GM18907 (cell line): Measurements from ENCODE around the gene SLAMF1.
"Not testable (repeated sequence)": the region's sequence is repeated elsewhere in the genome, so short reads cannot be mapped to it uniquely, and the experiment has no call there.

Experiments
- ATAC-seq: cut with Tn5 transposase; IDR thresholded peaks from one replicate; pipeline ENCODE4 v1.9.1; 2021; ENCODE audit warnings: mild to moderate bottlenecking, moderate library complexity; ENCODE audit not compliant: unreplicated experiment

The SLAMF1 gene

GRCh38 chr1:160665330-160666078, 18.7 kb upstream of the SLAMF1 start:
- no peak for ATAC-seq

- ATAC-seq = peak; percentile 72
Measured at GRCh38 chr1:160664573-160665051, 17.8 kb upstream of the SLAMF1 start.

GRCh38 chr1:160662910-160663309, 16.1 kb upstream of the SLAMF1 start:
- no peak for ATAC-seq

GRCh38 chr1:160659566-160659965, 12.7 kb upstream of the SLAMF1 start:
- no peak for ATAC-seq

- ATAC-seq = no peak
Measured at GRCh38 chr1:160658814-160659193, 12.0 kb upstream of the SLAMF1 start.

GRCh38 chr1:160658162-160658813, 11.4 kb upstream of the SLAMF1 start:
- no peak for ATAC-seq

GRCh38 chr1:160657250-160657781, 10.5 kb upstream of the SLAMF1 start:
- ATAC-seq = no peak

- no peak for ATAC-seq
Measured at GRCh38 chr1:160656737-160657136, 9.9 kb upstream of the SLAMF1 start.

GRCh38 chr1:160653620-160654016, 6.8 kb upstream of the SLAMF1 start:
- ATAC-seq = no peak

- no peak for ATAC-seq
Measured at GRCh38 chr1:160652924-160653619, 6.2 kb upstream of the SLAMF1 start.

- ATAC-seq = not testable (repeated sequence)
Measured at GRCh38 chr1:160652065-160652641, 5.3 kb upstream of the SLAMF1 start.

- ATAC-seq = no peak
Measured at GRCh38 chr1:160651433-160652064, 4.7 kb upstream of the SLAMF1 start.

- peak; percentile 9 for ATAC-seq
Measured at GRCh38 chr1:160647329-160647720, 481 bp upstream of the SLAMF1 start.

- ATAC-seq = no peak
Measured at GRCh38 chr1:160646180-160646579, 664 bp downstream of the SLAMF1 start.

- no peak for ATAC-seq
Measured at GRCh38 chr1:160645386-160646130, 1.3 kb downstream of the SLAMF1 start.

GRCh38 chr1:160644399-160644798, 2.4 kb downstream of the SLAMF1 start:
- no peak for ATAC-seq

- no peak for ATAC-seq
Measured at GRCh38 chr1:160643138-160643537, 3.7 kb downstream of the SLAMF1 start.

- ATAC-seq = no peak
Measured at GRCh38 chr1:160642281-160642644, 4.6 kb downstream of the SLAMF1 start.

GRCh38 chr1:160641323-160642280, 5.2 kb downstream of the SLAMF1 start:
- ATAC-seq = no peak
